ENCODE measurements around the gene TCEAL7.
"Not testable (repeated sequence)": the region's sequence is repeated elsewhere in the genome, so short reads cannot be mapped to it uniquely, and the experiment has no call there.

Gene TCEAL7

GRCh38 chrX:103329991-103330390, at the start of gene TCEAL7:
Gene TCEAL7 (plus strand): TSS chrX:103330239. CDS start chrX:103331404, 1,165 bp downstream.
- no peak for DNase-seq

- DNase-seq: no peak
Observed at GRCh38 chrX:103293118-103293517, 36.9 kb upstream of the TCEAL7 start.

GRCh38 chrX:103304705-103305104, 25.3 kb upstream of the TCEAL7 start:
- DNase-seq: no peak

- DNase-seq: not testable (repeated sequence)
Observed at GRCh38 chrX:103305666-103306065, 24.4 kb upstream of the TCEAL7 start.

- DNase-seq: no peak
Observed at GRCh38 chrX:103309860-103310554, 20.0 kb upstream of the TCEAL7 start.

GRCh38 chrX:103310555-103311398, 19.3 kb upstream of the TCEAL7 start, which contains the start of gene BEX2:
Gene BEX2 (minus strand): TSS chrX:103310990. CDS start chrX:103309976, 1,014 bp downstream.
- DNase-seq: no peak

GRCh38 chrX:103311399-103311780, 18.6 kb upstream of the TCEAL7 start:
- DNase-seq: no peak

GRCh38 chrX:103330681-103331288, 746 bp downstream of the TCEAL7 start:
- no peak for DNase-seq

- DNase-seq: no peak
Observed at GRCh38 chrX:103338663-103339062, 8.6 kb downstream of the TCEAL7 start.

- DNase-seq: no peak
Observed at GRCh38 chrX:103343105-103343504, 13.1 kb downstream of the TCEAL7 start.

GRCh38 chrX:103344606-103345005, 14.6 kb downstream of the TCEAL7 start:
- DNase-seq: no peak

- no peak for DNase-seq
Observed at GRCh38 chrX:103347682-103348397, 17.8 kb downstream of the TCEAL7 start.

GRCh38 chrX:103356130-103356798, 26.2 kb downstream of the TCEAL7 start, which contains the start of gene TCEAL9:
Gene TCEAL9 (plus strand): TSS chrX:103356506. CDS start chrX:103357685, 1,179 bp downstream.
- DNase-seq: no peak

GRCh38 chrX:103356858-103357257, 26.8 kb downstream of the TCEAL7 start:
- DNase-seq: no peak

- DNase-seq: no peak
Observed at GRCh38 chrX:103357871-103358270, 27.8 kb downstream of the TCEAL7 start.

GRCh38 chrX:103359605-103360004, 29.6 kb downstream of the TCEAL7 start:
- not testable (repeated sequence) for DNase-seq

- no peak for DNase-seq
Observed at GRCh38 chrX:103360092-103360491, 30.1 kb downstream of the TCEAL7 start.

- no peak for DNase-seq
Observed at GRCh38 chrX:103360916-103361315, 30.9 kb downstream of the TCEAL7 start.

GRCh38 chrX:103361798-103362197, 31.8 kb downstream of the TCEAL7 start:
- no peak for DNase-seq

GRCh38 chrX:103362474-103362873, 32.4 kb downstream of the TCEAL7 start:
- no peak for DNase-seq

- DNase-seq: no peak
Observed at GRCh38 chrX:103363046-103363445, 33.0 kb downstream of the TCEAL7 start.

GRCh38 chrX:103367502-103367901, 37.5 kb downstream of the TCEAL7 start:
- no peak for DNase-seq

All from SIG-M5 (cell line).